ENCODE measurements around the gene FUBP3. TPM values are rescaled to one million over a fixed set of nuclear protein-coding genes. Genes with fewer than 3 reads are reported as not detected.
A peak's percentile ranks its signal among the peaks of the same experiment; 100 is the strongest.

The FUBP3 gene
- total and polyA plus RNA-seq, 2 experiments from 2014 or later = 42.5 to 74.8 TPM

- Histone ChIP-seq H4K20me1 (replicated peaks; ENCODE audit: insufficient read depth) (peaks cover 14% of the 10 kb centered on the region; the same call in 1 of the 2 replicates), H3K9me2 (ENCODE audit: insufficient read depth) (no peaks in the 10 kb centered on the region), H3K4me1 (ENCODE audit: insufficient read depth) (peaks cover 12% of the 10 kb centered on the region), H3K4me3 (no peak overlapping the region), H3K27me3 (ENCODE audit: insufficient read depth) (no peaks in the 10 kb centered on the region), H3K4me2 (no peak overlapping the region), H2AFZ (no peak overlapping the region), H3K79me2 (replicated peaks; ENCODE audit: insufficient read depth) (no peaks in the 10 kb centered on the region), H3F3A (replicated peaks; ENCODE audit: low read depth) (0 out of 2 replicates have a peak, but pooled peaks cover 13% of the 10 kb centered on the region), H3K27ac (ENCODE audit: low read depth) (no peak overlapping the region), H3K36me3 (ENCODE audit: insufficient read depth) (peaks cover 40% of the 10 kb centered on the region)
- Mint-ChIP-seq H3K4me1 (peaks cover 14% of the 10 kb centered on the region; the same call in 2 of the 3 replicates), H3K27me3 (ENCODE audit: insufficient read depth, low read depth, poor library complexity) (peaks cover 6% of the 10 kb centered on the region), H3K9me3 (no peaks in the 10 kb centered on the region), H3K36me3 (ENCODE audit: low read depth) (peaks cover 80% of the 10 kb centered on the region), H3K27ac (no peak overlapping the region), H3K4me3 (no peak overlapping the region)
- peak; percentile 50 for ATAC-seq
- no peak for DNase-seq (ENCODE audit: low spot score)
- TF ChIP-seq ETS1 (IDR thresholded peaks at IDR 0.05) (no peak), ZNF331 (CRISPR knock-in tag; IDR thresholded peaks at IDR 0.05; ENCODE audit: low read depth) (no peak), STAT1 (IDR thresholded peaks at IDR 0.05; ENCODE audit: unreplicated experiment) (no peak), CTCF (conservative IDR thresholded peaks at IDR 0.05; ENCODE audit: low read depth in 2 of 2) (peak in 1 of 2 experiments; percentile 21; a peak in 3 of 4 replicates), NANOG (IDR thresholded peaks at IDR 0.05; ENCODE audit: borderline replicate concordance) (no peak), EZH2phosphoT487 (IDR thresholded peaks at IDR 0.05; ENCODE audit: unreplicated experiment) (no peak), EZH2 (IDR thresholded peaks at IDR 0.05; ENCODE audit: low read depth, unreplicated experiment) (no peak), JUNB (IDR thresholded peaks at IDR 0.05; ENCODE audit: unreplicated experiment) (no peak)
- TF ChIP-seq, protein P1, sequence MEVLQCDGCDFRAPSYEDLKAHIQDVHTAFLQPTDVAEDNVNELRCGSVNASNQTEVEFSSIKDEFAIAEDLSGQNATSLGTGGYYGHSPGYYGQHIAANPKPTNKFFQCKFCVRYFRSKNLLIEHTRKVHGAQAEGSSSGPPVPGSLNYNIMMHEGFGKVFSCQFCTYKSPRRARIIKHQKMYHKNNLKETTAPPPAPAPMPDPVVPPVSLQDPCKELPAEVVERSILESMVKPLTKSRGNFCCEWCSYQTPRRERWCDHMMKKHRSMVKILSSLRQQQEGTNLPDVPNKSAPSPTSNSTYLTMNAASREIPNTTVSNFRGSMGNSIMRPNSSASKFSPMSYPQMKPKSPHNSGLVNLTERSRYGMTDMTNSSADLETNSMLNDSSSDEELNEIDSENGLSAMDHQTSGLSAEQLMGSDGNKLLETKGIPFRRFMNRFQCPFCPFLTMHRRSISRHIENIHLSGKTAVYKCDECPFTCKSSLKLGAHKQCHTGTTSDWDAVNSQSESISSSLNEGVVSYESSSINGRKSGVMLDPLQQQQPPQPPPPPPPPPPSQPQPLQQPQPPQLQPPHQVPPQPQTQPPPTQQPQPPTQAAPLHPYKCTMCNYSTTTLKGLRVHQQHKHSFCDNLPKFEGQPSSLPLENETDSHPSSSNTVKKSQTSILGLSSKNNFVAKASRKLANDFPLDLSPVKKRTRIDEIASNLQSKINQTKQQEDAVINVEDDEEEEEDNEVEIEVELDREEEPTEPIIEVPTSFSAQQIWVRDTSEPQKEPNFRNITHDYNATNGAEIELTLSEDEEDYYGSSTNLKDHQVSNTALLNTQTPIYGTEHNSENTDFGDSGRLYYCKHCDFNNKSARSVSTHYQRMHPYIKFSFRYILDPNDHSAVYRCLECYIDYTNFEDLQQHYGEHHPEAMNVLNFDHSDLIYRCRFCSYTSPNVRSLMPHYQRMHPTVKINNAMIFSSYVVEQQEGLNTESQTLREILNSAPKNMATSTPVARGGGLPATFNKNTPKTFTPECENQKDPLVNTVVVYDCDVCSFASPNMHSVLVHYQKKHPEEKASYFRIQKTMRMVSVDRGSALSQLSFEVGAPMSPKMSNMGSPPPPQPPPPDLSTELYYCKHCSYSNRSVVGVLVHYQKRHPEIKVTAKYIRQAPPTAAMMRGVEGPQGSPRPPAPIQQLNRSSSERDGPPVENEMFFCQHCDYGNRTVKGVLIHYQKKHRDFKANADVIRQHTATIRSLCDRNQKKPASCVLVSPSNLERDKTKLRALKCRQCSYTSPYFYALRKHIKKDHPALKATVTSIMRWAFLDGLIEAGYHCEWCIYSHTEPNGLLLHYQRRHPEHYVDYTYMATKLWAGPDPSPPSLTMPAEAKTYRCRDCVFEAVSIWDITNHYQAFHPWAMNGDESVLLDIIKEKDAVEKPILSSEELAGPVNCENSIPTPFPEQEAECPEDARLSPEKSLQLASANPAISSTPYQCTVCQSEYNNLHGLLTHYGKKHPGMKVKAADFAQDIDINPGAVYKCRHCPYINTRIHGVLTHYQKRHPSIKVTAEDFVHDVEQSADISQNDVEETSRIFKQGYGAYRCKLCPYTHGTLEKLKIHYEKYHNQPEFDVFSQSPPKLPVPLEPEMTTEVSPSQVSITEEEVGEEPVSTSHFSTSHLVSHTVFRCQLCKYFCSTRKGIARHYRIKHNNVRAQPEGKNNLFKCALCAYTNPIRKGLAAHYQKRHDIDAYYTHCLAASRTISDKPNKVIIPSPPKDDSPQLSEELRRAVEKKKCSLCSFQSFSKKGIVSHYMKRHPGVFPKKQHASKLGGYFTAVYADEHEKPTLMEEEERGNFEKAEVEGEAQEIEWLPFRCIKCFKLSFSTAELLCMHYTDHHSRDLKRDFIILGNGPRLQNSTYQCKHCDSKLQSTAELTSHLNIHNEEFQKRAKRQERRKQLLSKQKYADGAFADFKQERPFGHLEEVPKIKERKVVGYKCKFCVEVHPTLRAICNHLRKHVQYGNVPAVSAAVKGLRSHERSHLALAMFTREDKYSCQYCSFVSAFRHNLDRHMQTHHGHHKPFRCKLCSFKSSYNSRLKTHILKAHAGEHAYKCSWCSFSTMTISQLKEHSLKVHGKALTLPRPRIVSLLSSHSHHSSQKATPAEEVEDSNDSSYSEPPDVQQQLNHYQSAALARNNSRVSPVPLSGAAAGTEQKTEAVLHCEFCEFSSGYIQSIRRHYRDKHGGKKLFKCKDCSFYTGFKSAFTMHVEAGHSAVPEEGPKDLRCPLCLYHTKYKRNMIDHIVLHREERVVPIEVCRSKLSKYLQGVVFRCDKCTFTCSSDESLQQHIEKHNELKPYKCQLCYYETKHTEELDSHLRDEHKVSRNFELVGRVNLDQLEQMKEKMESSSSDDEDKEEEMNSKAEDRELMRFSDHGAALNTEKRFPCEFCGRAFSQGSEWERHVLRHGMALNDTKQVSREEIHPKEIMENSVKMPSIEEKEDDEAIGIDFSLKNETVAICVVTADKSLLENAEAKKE (CRISPR knock-in tag; IDR thresholded peaks at IDR 0.05) = no peak
Observed at GRCh38 chr9:130624154-130624553, 44.8 kb downstream of the FUBP3 start.
